ENCODE measurements around the gene SLC3A2. TPM values are rescaled to one million over a fixed set of nuclear protein-coding genes. Genes with fewer than 3 reads are reported as not detected.

Gene SLC3A2
- total and polyA plus RNA-seq, 10 donors = 48.7 to 138 (median 111) TPM

DNA sequence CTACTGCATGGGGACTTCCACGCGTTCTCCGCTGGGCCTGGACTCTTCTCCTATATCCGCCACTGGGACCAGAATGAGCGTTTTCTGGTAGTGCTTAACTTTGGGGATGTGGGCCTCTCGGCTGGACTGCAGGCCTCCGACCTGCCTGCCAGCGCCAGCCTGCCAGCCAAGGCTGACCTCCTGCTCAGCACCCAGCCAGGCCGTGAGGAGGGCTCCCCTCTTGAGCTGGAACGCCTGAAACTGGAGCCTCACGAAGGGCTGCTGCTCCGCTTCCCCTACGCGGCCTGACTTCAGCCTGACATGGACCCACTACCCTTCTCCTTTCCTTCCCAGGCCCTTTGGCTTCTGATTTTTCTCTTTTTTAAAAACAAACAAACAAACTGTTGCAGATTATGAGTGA is 7.7 kb downstream of the SLC3A2 start:
- TF ChIP-seq POLR2A (IDR thresholded peaks at IDR 0.05) = no peak
- peak in 1 of 3 donors; percentile 31 for TF ChIP-seq POLR2AphosphoS5 (IDR thresholded peaks at IDR 0.05)
- Histone ChIP-seq H3K27me3 (replicated peaks in 1 of 7) (no peaks in the 10 kb centered on the region), H3K36me3 (peaks cover 15 to 68% (median 64%) of the 10 kb centered on the region in 6 donors), H3K9me3 (no peaks in the 10 kb centered on the region), H3K27ac (peak overlapping the region in 3 of 8 donors; percentile 50 to 63 (median 55)), H3K4me3 (no peak overlapping the region), H3K4me1 (peaks cover 10 to 75% (median 35%) of the 10 kb centered on the region in 6 donors)
- no peak for DNase-seq
- 91 to 94% (median 93%) methylated on average over 12 to 14 of the region's 14 CpGs for WGBS, 5 donors
- intact Hi-C loops (cut with DNase I; ENCODE audit: low total_unique reads) = no loop called here

DNA sequence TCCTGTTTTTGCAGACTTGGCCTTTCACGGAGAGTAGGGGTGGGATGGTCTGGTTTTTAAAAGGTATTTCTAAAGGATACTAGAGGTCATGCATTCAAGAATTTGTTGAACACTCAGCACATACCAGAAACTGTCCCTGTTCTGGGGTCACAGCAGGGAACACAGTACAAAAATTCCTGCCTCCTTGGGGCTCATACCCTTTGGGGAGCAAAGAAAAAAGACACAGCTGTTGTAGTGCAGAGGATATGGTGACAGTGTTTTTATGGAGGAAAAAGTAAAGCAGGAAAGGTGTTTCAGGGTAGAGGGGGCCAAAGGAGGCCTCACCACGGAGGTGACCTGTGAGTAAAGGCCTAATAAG is 8.4 kb downstream of the SLC3A2 start:
- Histone ChIP-seq H3K9me3 (no peaks in the 10 kb centered on the region), H3K36me3 (peaks cover 15 to 61% (median 57%) of the 10 kb centered on the region in 6 donors), H3K4me1 (peaks cover 3 to 68% (median 28%) of the 10 kb centered on the region in 6 donors), H3K4me3 (no peak overlapping the region), H3K27me3 (replicated peaks in 1 of 7) (no peaks in the 10 kb centered on the region), H3K27ac (peak overlapping the region in 6 of 8 donors; percentile 15 to 63 (median 52))
- no peak for DNase-seq
- TF ChIP-seq POLR2A (IDR thresholded peaks at IDR 0.05) (no peak), POLR2AphosphoS5 (IDR thresholded peaks at IDR 0.05) (no peak), CTCF (IDR thresholded peaks at IDR 0.05 in 8 of 11, conservative IDR thresholded peaks at IDR 0.05 in 3 of 11) (no peak)
- intact Hi-C loops (cut with DNase I; ENCODE audit: low total_unique reads) = no loop called here
- WGBS, 5 donors = 67 to 74% (median 74%) methylated on average over 2 of the region's 2 CpGs

- peaks cover 0 to 62% (median 24%) of the 10 kb centered on the region in 6 donors for H3K4me1 ChIP-seq
- no peak overlapping the region for H3K4me3 ChIP-seq
Observed at GRCh38 chr11:62889484-62890437, 9.1 kb downstream of the SLC3A2 start.

More at GRCh38 chr11:62889484-62890437, 9.1 kb downstream of the SLC3A2 start:
- TF ChIP-seq POLR2A (IDR thresholded peaks at IDR 0.05) (no peak), POLR2AphosphoS5 (IDR thresholded peaks at IDR 0.05) (peak in 1 of 3 donors; percentile 62), CTCF (IDR thresholded peaks at IDR 0.05 in 8 of 11, conservative IDR thresholded peaks at IDR 0.05 in 3 of 11) (no peak)
- 69 to 80% (median 73%) methylated on average over 10 to 11 of the region's 11 CpGs for WGBS, 5 donors
- Histone ChIP-seq H3K27me3 (replicated peaks in 1 of 7) (no peaks in the 10 kb centered on the region), H3K27ac (peak overlapping the region in 6 of 8 donors; percentile 15 to 63 (median 52)), H3K9me3 (no peaks in the 10 kb centered on the region), H3K36me3 (peaks cover 15 to 54% (median 51%) of the 10 kb centered on the region in 6 donors)
- DNase-seq = no peak
- intact Hi-C loops (cut with DNase I; ENCODE audit: low total_unique reads) = no loop called here

Measured in spleen (tissue), 11 donors.